ENCODE measurements around the gene B4GAT1.

GRCh38 chr11:66299186-66299585 lies 48.2 kb downstream of the B4GAT1 start:
- TF ChIP-seq CTCF (IDR thresholded peaks at IDR 0.05; ENCODE audit: insufficient read depth, low read depth, low read length), result no peak
- no peak for TF ChIP-seq EZH2 (IDR thresholded peaks at IDR 0.05; ENCODE audit: insufficient read depth, low read length)

Measured in astrocyte (in vitro differentiated cells and primary cell).